Activated CD8-positive, alpha-beta T cell treated with anti-CD3 and anti-CD28 coated beads, Interleukin-2, amount 10 ng/mL, durations not matched to agents 7 days and 5 days (primary cell): ENCODE results near the gene CLDN19. TPM values are rescaled to one million over a fixed set of nuclear protein-coding genes. Genes with fewer than 3 reads are reported as not detected.

ENCODE experiments used
- ATAC-seq: fragments of 150-1000 bp; cut with Tn5 transposase; one replicate; pipeline ENCODE4 v1.10.0; 2021; ENCODE audit warnings: moderate library complexity
- CTCF ChIA-PET: fragments of 350-600 bp; sonication (Branson Sonifier 250); formaldehyde crosslinking; loops from one replicate; lab custom pipeline; 2021; ENCODE audit warnings: antibody characterized with exemption; lab: Charles Lee
- POLR2A ChIA-PET: fragments of 350-600 bp; sonication (Branson Sonifier 250); formaldehyde crosslinking; loops from one replicate; lab custom pipeline; 2021; ENCODE audit warnings: antibody characterized with exemption; lab: Charles Lee
- DNase-seq: peaks from one replicate; pipeline ENCODE4 v3.0.0-alpha.2; 2020
- H3K27ac Mint-ChIP-seq: one replicate; pipeline ENCODE4 v1.8.0; 2021; ENCODE audit warnings: mild to moderate bottlenecking, mixed read lengths
- H3K27me3 Mint-ChIP-seq: one replicate; pipeline ENCODE4 v1.8.0; 2021; ENCODE audit warnings: low read depth, mixed read lengths
- H3K36me3 Mint-ChIP-seq: one replicate; pipeline ENCODE4 v1.8.0; 2021; ENCODE audit warnings: low read depth, mixed read lengths
- H3K4me1 Mint-ChIP-seq: one replicate; pipeline ENCODE4 v1.8.0; 2021; ENCODE audit warnings: low read depth, mixed read lengths
- H3K4me3 Mint-ChIP-seq: one replicate; pipeline ENCODE4 v1.8.0; 2021; ENCODE audit warnings: mild to moderate bottlenecking, mixed read lengths
- H3K9me3 Mint-ChIP-seq: one replicate; pipeline ENCODE4 v1.8.0; 2022; ENCODE audit warnings: mixed read lengths; ENCODE audit not compliant: insufficient read depth
- total RNA-seq, 2 experiments: library from RNA; stranded (reverse); gene quantifications; one replicate each; pipeline ENCODE4 v1.2.3, GENCODE V29; 2021

The CLDN19 gene
- total RNA-seq, 2 experiments from 2014 or later = not detected

- ChIA-PET POLR2A (interaction anchor here (2.4 kb wide), 1 partner anchor 8 kb away, joined by 11 read pairs; the partner anchor contains the start of genes C1orf50 and P3H1), CTCF (interaction anchor here (2.3 to 5.9 kb wide), 2 partner anchors 139 to 299 kb away, joined by 13 to 41 read pairs; no protein-coding TSS in a partner anchor)
- ATAC-seq (no peak), DNase-seq (no peak)
- H3K27me3 Mint-ChIP-seq = no peaks in the 10 kb centered on the region
- H3K4me1 Mint-ChIP-seq = peaks cover 38% of the 10 kb centered on the region
- H3K9me3 Mint-ChIP-seq = no peaks in the 10 kb centered on the region
- H3K27ac Mint-ChIP-seq = no peak overlapping the region
- peaks cover 67% of the 10 kb centered on the region for H3K36me3 Mint-ChIP-seq
- H3K4me3 Mint-ChIP-seq = no peak overlapping the region
Observed at GRCh38 chr1:42774928-42775526, 35.0 kb upstream of the CLDN19 start.

- peaks cover 36% of the 10 kb centered on the region for H3K4me1 Mint-ChIP-seq
- POLR2A ChIA-PET = no interaction called here
- no peak overlapping the region for H3K4me3 Mint-ChIP-seq
- H3K9me3 Mint-ChIP-seq = no peaks in the 10 kb centered on the region
- H3K36me3 Mint-ChIP-seq = peaks cover 67% of the 10 kb centered on the region
- ATAC-seq (no peak), DNase-seq (no peak)
- CTCF ChIA-PET = interaction anchor here (1.3 to 2.3 kb wide), 3 partner anchors 10 to 300 kb away, joined by 3 to 13 read pairs (median 5); no protein-coding TSS in a partner anchor
- H3K27ac Mint-ChIP-seq = no peak overlapping the region
- no peaks in the 10 kb centered on the region for H3K27me3 Mint-ChIP-seq
Observed at GRCh38 chr1:42773420-42773819, 33.4 kb upstream of the CLDN19 start.

- CTCF ChIA-PET = interaction anchor here (1.4 to 5.9 kb wide), 2 partner anchors 10 to 23 kb away, joined by 3 to 90 read pairs; no protein-coding TSS in a partner anchor
- no peak overlapping the region for H3K4me3 Mint-ChIP-seq
- DNase-seq = no peak
- peaks cover 36% of the 10 kb centered on the region for H3K4me1 Mint-ChIP-seq
- no peak for ATAC-seq
- H3K27ac Mint-ChIP-seq = no peak overlapping the region
- H3K36me3 Mint-ChIP-seq = peaks cover 39% of the 10 kb centered on the region
- H3K9me3 Mint-ChIP-seq = no peaks in the 10 kb centered on the region
- no peaks in the 10 kb centered on the region for H3K27me3 Mint-ChIP-seq
- POLR2A ChIA-PET = no interaction called here
Observed at GRCh38 chr1:42769811-42770210, 29.8 kb upstream of the CLDN19 start.

GRCh38 chr1:42768172-42768571 lies 28.1 kb upstream of the CLDN19 start:
- H3K4me3 Mint-ChIP-seq = no peak overlapping the region
- H3K27ac Mint-ChIP-seq = peak overlapping the region; percentile 96
- ATAC-seq = no peak
- ChIA-PET POLR2A (interaction anchor here (0.6 to 2.8 kb wide), 7 partner anchors 85 to 590 kb away, joined by 3 to 36 read pairs (median 7); partner anchors contain the start of genes CDC20, PPIH and YBX1), CTCF (interaction anchor here (0.6 to 5.9 kb wide), 8 partner anchors 11 to 306 kb away, joined by 3 to 90 read pairs (median 10); partner anchors contain the start of gene ZNF691)
- peaks cover 29% of the 10 kb centered on the region for H3K36me3 Mint-ChIP-seq
- no peaks in the 10 kb centered on the region for H3K27me3 Mint-ChIP-seq
- no peak for DNase-seq
- H3K9me3 Mint-ChIP-seq = no peaks in the 10 kb centered on the region
- H3K4me1 Mint-ChIP-seq = peaks cover 33% of the 10 kb centered on the region

- H3K4me1 Mint-ChIP-seq = peaks cover 31% of the 10 kb centered on the region
- no peaks in the 10 kb centered on the region for H3K27me3 Mint-ChIP-seq
- H3K4me3 Mint-ChIP-seq = no peak overlapping the region
- H3K27ac Mint-ChIP-seq = peak overlapping the region; percentile 96
- DNase-seq = no peak
- ATAC-seq = peak; percentile 19
- CTCF ChIA-PET = interaction anchor here (0.6 to 5.9 kb wide), 16 partner anchors 10 to 594 kb away, joined by 3 to 90 read pairs (median 6); partner anchors contain the start of genes PPCS and ZNF691
- POLR2A ChIA-PET = interaction anchor here (0.6 to 2.8 kb wide), 21 partner anchors 9 to 601 kb away, joined by 3 to 36 read pairs (median 6); partner anchors contain the start of genes CDC20, ERMAP, FOXJ3 and PPIH
- H3K36me3 Mint-ChIP-seq = peaks cover 26% of the 10 kb centered on the region
- no peaks in the 10 kb centered on the region for H3K9me3 Mint-ChIP-seq
Observed at GRCh38 chr1:42767510-42768000, 27.5 kb upstream of the CLDN19 start.

GRCh38 chr1:42766741-42767509 lies 26.9 kb upstream of the CLDN19 start, which contains the start of the genes C1orf50 and P3H1:
Gene C1orf50, plus strand, starts transcription at chr1:42767249. Its CDS starts 63 bp downstream, at chr1:42767312.
Gene P3H1, minus strand, starts transcription at chr1:42767028. Its CDS starts 57 bp downstream, at chr1:42766971.
- peak within 1 kb of the TSS; percentile 96 for H3K27ac Mint-ChIP-seq
- no peaks in the 10 kb centered on the region for H3K27me3 Mint-ChIP-seq
- no peak within 1 kb of the TSS for H3K4me3 Mint-ChIP-seq
- peak; percentile 100 for DNase-seq
- no peaks in the 10 kb centered on the region for H3K9me3 Mint-ChIP-seq
- H3K4me1 Mint-ChIP-seq = peaks cover 31% of the 10 kb centered on the region
- POLR2A ChIA-PET = interaction anchor here (0.6 to 2.8 kb wide), 32 partner anchors 9 to 602 kb away, joined by 3 to 36 read pairs (median 5); partner anchors contain the start of genes ERMAP, FOXJ3, PPIH and SVBP
- peaks cover 26% of the 10 kb centered on the region for H3K36me3 Mint-ChIP-seq
- CTCF ChIA-PET = interaction anchor here (0.6 to 5.9 kb wide), 26 partner anchors 9 to 593 kb away, joined by 3 to 90 read pairs (median 5); partner anchors contain the start of genes PPCS, PPIH and ZNF691
- ATAC-seq = peak; percentile 96

- no peaks in the 10 kb centered on the region for H3K9me3 Mint-ChIP-seq
- ATAC-seq = peak; percentile 23
- H3K4me1 Mint-ChIP-seq = peaks cover 31% of the 10 kb centered on the region
- H3K27me3 Mint-ChIP-seq = no peaks in the 10 kb centered on the region
- H3K27ac Mint-ChIP-seq = no peak overlapping the region
- DNase-seq = peak; percentile 50
- no peak overlapping the region for H3K4me3 Mint-ChIP-seq
- ChIA-PET CTCF (interaction anchor here (0.6 to 5.9 kb wide), 27 partner anchors 8 to 592 kb away, joined by 3 to 90 read pairs (median 4); partner anchors contain the start of genes PPCS, PPIH and ZNF691), POLR2A (interaction anchor here (0.6 to 2.8 kb wide), 29 partner anchors 8 to 432 kb away, joined by 3 to 36 read pairs (median 5); partner anchors contain the start of genes ERMAP, FOXJ3, PPIH and SVBP)
- H3K36me3 Mint-ChIP-seq = peaks cover 27% of the 10 kb centered on the region
Observed at GRCh38 chr1:42765832-42766740, 26.1 kb upstream of the CLDN19 start.

GRCh38 chr1:42765269-42765668 lies 25.2 kb upstream of the CLDN19 start:
- Mint-ChIP-seq H3K27ac (no peak overlapping the region), H3K9me3 (no peaks in the 10 kb centered on the region), H3K36me3 (peaks cover 20% of the 10 kb centered on the region), H3K4me1 (peaks cover 26% of the 10 kb centered on the region), H3K27me3 (no peaks in the 10 kb centered on the region), H3K4me3 (no peak overlapping the region)
- ATAC-seq = no peak
- POLR2A ChIA-PET = interaction anchor here (0.6 to 2.8 kb wide), 3 partner anchors 82 to 224 kb away, joined by 3 to 36 read pairs (median 13); partner anchors contain the start of genes PPIH and YBX1
- CTCF ChIA-PET = interaction anchor here (1.0 to 5.9 kb wide), 7 partner anchors 8 to 308 kb away, joined by 3 to 90 read pairs (median 16); partner anchors contain the start of gene ZNF691
- DNase-seq = no peak

- CTCF ChIA-PET = no interaction called here
- Mint-ChIP-seq H3K4me3 (no peak overlapping the region), H3K36me3 (peaks cover 9% of the 10 kb centered on the region), H3K27me3 (no peaks in the 10 kb centered on the region), H3K27ac (peak overlapping the region; percentile 32), H3K4me1 (peaks cover 4% of the 10 kb centered on the region), H3K9me3 (no peaks in the 10 kb centered on the region)
- DNase-seq = no peak
- POLR2A ChIA-PET = interaction anchor here (0.6 to 1.4 kb wide), 2 partner anchors 80 to 610 kb away, joined by 3 to 5 read pairs; partner anchors contain the start of gene YBX1
- no peak for ATAC-seq
Observed at GRCh38 chr1:42762269-42762668, 22.2 kb upstream of the CLDN19 start.

- Mint-ChIP-seq H3K4me3 (no peak overlapping the region), H3K36me3 (peaks cover 15% of the 10 kb centered on the region), H3K27ac (no peak overlapping the region), H3K27me3 (no peaks in the 10 kb centered on the region), H3K9me3 (no peaks in the 10 kb centered on the region), H3K4me1 (peaks cover 4% of the 10 kb centered on the region)
- CTCF ChIA-PET = no interaction called here
- POLR2A ChIA-PET = interaction anchor here (1.4 kb wide), 1 partner anchor 80 kb away, joined by 5 read pairs; the partner anchor contains the start of gene YBX1
- DNase-seq (no peak), ATAC-seq (no peak)
Observed at GRCh38 chr1:42761567-42761966, 21.5 kb upstream of the CLDN19 start.
